Measurements from ENCODE around the gene TMEM271. TPM values are rescaled to one million over a fixed set of nuclear protein-coding genes. Genes with fewer than 3 reads are reported as not detected.

TMEM271 gene
- total and polyA plus RNA-seq, 2 experiments from 2014 or later: not detected

DNA sequence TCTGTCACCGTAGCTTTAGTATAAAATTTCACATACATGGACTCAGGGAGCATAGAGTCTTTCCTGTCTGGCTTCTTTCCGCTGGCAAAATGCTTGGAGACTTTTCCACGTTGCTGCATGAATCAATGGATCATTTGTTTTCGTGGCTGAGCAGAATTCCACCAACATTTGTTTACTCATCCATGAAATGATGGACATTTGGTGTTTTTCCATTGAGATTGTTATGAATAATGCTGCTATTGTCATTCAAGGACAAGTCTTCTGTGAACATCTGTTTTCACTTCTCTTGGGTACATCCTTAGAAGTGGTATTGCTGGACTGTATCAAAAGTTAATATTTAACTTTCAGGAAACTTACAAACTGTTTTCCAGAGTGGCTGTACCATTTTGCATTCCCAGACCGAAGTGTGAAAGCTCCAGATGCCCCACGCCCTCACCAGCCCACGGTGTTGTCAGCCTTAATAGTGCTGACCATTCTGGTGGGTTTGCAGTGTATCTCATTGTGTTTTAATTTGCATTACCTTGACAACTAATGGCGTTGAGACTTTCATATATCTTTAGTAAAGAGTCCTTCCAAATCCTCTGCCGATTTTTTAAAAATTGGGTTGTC lies 5.8 kb upstream of the TMEM271 start:
- no peak for DNase-seq (ENCODE audit: low spot score)
- no peaks in the 10 kb centered on the region for H3K36me3 ChIP-seq (replicated peaks; ENCODE audit: insufficient read depth, low read depth)
- no peaks in the 10 kb centered on the region for H3K4me1 ChIP-seq (ENCODE audit: insufficient read depth)
- H3K79me2 ChIP-seq: no peaks in the 10 kb centered on the region
- TF ChIP-seq EZH2phosphoT487 (IDR thresholded peaks at IDR 0.05; ENCODE audit: low read depth, severe bottlenecking, unreplicated experiment) (no peak), EZH2 (IDR thresholded peaks at IDR 0.05; ENCODE audit: borderline replicate concordance) (no peak)
- TF ChIP-seq, protein P1, sequence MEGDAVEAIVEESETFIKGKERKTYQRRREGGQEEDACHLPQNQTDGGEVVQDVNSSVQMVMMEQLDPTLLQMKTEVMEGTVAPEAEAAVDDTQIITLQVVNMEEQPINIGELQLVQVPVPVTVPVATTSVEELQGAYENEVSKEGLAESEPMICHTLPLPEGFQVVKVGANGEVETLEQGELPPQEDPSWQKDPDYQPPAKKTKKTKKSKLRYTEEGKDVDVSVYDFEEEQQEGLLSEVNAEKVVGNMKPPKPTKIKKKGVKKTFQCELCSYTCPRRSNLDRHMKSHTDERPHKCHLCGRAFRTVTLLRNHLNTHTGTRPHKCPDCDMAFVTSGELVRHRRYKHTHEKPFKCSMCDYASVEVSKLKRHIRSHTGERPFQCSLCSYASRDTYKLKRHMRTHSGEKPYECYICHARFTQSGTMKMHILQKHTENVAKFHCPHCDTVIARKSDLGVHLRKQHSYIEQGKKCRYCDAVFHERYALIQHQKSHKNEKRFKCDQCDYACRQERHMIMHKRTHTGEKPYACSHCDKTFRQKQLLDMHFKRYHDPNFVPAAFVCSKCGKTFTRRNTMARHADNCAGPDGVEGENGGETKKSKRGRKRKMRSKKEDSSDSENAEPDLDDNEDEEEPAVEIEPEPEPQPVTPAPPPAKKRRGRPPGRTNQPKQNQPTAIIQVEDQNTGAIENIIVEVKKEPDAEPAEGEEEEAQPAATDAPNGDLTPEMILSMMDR (IDR thresholded peaks at IDR 0.05; ENCODE audit: poor library complexity): no peak
- no peak overlapping the region for H2AFZ ChIP-seq
- H3K9me3 ChIP-seq (ENCODE audit: low read depth): no peaks in the 10 kb centered on the region
- 73% methylated on average over 9 of the region's 9 CpGs for WGBS (ENCODE audit: low lambda C conversion rate, missing lambda C conversion rate)
- no peaks in the 10 kb centered on the region for H3K9me2 ChIP-seq (replicated peaks; ENCODE audit: insufficient read depth)
- H3K4me2 ChIP-seq: no peak overlapping the region
- peaks cover 49% of the 10 kb centered on the region for H3K27me3 ChIP-seq
- H3K27ac ChIP-seq: no peak overlapping the region
- no peaks in the 10 kb centered on the region for H4K20me1 ChIP-seq (ENCODE audit: insufficient read depth, poor library complexity, severe bottlenecking)
- H3K4me3 ChIP-seq: no peak overlapping the region

DNA sequence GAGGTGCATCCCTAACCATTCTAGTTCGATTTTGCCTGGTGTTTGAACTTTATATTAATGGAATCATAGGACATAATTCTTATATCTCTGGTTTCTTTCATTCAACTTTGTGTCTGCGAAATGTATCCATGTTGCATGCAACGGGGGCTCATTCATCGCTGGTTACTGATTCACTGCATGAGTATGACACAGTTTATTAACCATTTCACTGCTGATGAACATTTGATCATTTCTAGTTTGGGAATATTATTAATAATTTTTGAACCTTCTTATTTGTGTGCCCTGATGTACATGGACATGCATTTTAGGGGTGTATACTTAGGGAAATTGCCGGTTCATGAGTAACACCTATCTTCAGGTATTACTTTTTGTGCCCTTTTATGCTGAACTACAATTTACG lies 5.1 kb upstream of the TMEM271 start:
- no peaks in the 10 kb centered on the region for H3K4me1 ChIP-seq (ENCODE audit: insufficient read depth)
- 61% methylated on average over 6 of the region's 6 CpGs for whole genome bisulfite sequencing (ENCODE audit: low lambda C conversion rate, missing lambda C conversion rate)
- no peak for DNase-seq (ENCODE audit: low spot score)
- H3K36me3 ChIP-seq (replicated peaks; ENCODE audit: insufficient read depth, low read depth): no peaks in the 10 kb centered on the region
- no peaks in the 10 kb centered on the region for H3K9me3 ChIP-seq (ENCODE audit: low read depth)
- no peak overlapping the region for H2AFZ ChIP-seq
- H3K9me2 ChIP-seq (replicated peaks; ENCODE audit: insufficient read depth): no peaks in the 10 kb centered on the region
- H4K20me1 ChIP-seq (ENCODE audit: insufficient read depth, poor library complexity, severe bottlenecking): no peaks in the 10 kb centered on the region
- no peaks in the 10 kb centered on the region for H3K79me2 ChIP-seq
- H3K27ac ChIP-seq: no peak overlapping the region
- peaks cover 52% of the 10 kb centered on the region for H3K27me3 ChIP-seq
- H3K4me3 ChIP-seq: no peak overlapping the region
- TF ChIP-seq EZH2phosphoT487 (IDR thresholded peaks at IDR 0.05; ENCODE audit: low read depth, severe bottlenecking, unreplicated experiment): no peak
- TF ChIP-seq, protein P1 (IDR thresholded peaks at IDR 0.05; ENCODE audit: poor library complexity): no peak
- H3K4me2 ChIP-seq: no peak overlapping the region

DNA sequence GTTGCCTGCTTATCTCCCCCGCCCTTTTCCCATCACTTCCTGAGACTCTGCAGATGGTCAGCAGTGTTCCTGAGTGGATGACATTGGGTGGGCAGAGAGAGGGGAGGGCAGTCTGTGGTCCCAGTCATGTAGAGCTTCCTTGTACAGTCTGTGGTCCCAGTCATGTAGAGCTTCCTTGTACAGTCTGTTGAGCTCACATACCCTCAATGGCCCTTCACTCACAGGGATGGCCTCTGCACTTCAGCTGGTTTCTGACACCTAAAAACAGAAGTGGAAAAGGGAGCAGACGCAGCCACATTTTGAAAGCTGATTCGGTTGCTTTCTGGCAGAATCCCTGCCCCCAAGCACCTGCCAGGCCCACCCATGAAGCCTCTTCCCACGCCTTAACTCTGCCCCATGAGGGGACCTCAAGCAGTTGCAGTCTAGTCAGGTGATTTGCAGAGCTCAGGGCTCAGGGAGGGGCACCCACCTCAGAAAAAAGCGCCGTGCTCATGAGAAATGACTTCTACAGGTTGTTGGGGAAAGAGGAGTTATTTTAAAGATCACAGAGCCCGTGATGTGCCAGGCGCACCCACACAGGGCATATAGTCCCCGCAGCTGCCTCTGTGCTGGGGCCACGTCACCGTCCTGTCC lies 3.6 kb upstream of the TMEM271 start:
- Histone ChIP-seq H3K9me3 (ENCODE audit: low read depth) (no peaks in the 10 kb centered on the region), H3K4me2 (no peak overlapping the region), H3K27ac (no peak overlapping the region), H3K27me3 (peaks cover 54% of the 10 kb centered on the region), H2AFZ (no peak overlapping the region), H3K79me2 (no peaks in the 10 kb centered on the region), H3K4me1 (ENCODE audit: insufficient read depth) (no peaks in the 10 kb centered on the region), H3K36me3 (replicated peaks; ENCODE audit: insufficient read depth, low read depth) (no peaks in the 10 kb centered on the region), H3K4me3 (no peak overlapping the region), H4K20me1 (ENCODE audit: insufficient read depth, poor library complexity, severe bottlenecking) (no peaks in the 10 kb centered on the region), H3K9me2 (replicated peaks; ENCODE audit: insufficient read depth) (no peaks in the 10 kb centered on the region)
- 64% methylated on average over 11 of the region's 11 CpGs for WGBS (ENCODE audit: low lambda C conversion rate, missing lambda C conversion rate)
- no peak for TF ChIP-seq EZH2phosphoT487 (IDR thresholded peaks at IDR 0.05; ENCODE audit: low read depth, severe bottlenecking, unreplicated experiment)
- no peak for TF ChIP-seq EZH2 (IDR thresholded peaks at IDR 0.05; ENCODE audit: borderline replicate concordance)
- TF ChIP-seq, protein P1 (IDR thresholded peaks at IDR 0.05; ENCODE audit: poor library complexity): no peak
- no peak for DNase-seq (ENCODE audit: low spot score)
